Measurements from ENCODE around the gene NLRP9. TPM values are rescaled to one million over a fixed set of nuclear protein-coding genes. Genes with fewer than 3 reads are reported as not detected.
A peak's percentile ranks its signal among the peaks of the same experiment; 100 is the strongest.

Gene NLRP9
- total and polyA plus RNA-seq, 2 of the 8 experiments (the other 6 are each of a cell fraction or from before 2014, with no cell fraction given): not detected

DNA sequence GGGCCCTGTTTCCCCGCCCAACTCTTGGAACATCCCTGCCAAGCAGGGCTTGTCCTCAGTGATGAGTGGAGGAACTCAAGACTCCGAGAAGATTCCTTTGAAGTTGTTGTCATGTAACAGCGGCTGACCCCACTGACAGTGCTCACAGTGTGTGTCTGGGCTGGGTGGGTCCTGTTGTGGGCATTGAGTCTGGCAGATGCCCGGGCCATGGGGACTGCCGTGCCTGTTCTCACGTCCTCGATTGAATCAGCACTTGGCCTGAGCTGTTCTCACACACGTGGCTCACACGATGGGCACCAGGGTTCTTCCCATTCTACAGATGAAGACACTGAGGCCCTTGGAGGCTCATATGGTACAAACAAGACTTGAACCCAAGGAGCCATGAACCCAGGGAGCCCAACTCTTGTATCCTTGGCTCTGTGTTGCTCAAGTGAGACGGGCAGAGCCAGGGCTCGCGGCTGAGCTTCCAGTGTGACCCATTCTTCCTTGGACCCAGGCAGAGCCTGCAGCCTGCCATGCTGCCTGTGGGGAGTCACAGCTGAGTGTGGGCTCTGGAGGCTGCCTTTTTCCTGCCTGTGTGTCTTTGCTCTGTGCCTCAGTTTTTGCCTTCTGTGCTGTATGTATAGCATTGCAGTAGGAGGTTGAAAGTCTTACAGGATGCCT, 71.7 kb downstream of the NLRP9 start:
- H2BK120ac ChIP-seq (replicated peaks; ENCODE audit: low read depth, low read length): no peak overlapping the region
- no peak overlapping the region for H3K9ac ChIP-seq (replicated peaks in 1 of 4; ENCODE audit: extremely low read depth in 1 of 4, low read depth in 3 of 4, low read length in 3 of 4)
- H3K23ac ChIP-seq (ENCODE audit: insufficient read length): no peak overlapping the region
- H2BK20ac ChIP-seq (ENCODE audit: low read length): no peak overlapping the region
- FAIRE-seq (no peak), DNase-seq (ENCODE audit: low read depth in 1 of 2, low spot score in 2 of 2) (no peak)
- H3K4me3 ChIP-seq (ENCODE audit: extremely low read depth in 1 of 4, insufficient read depth in 2 of 4, low read depth in 3 of 4, low read length in 4 of 4): no peak overlapping the region
- CTCF ChIA-PET (ENCODE audit: partially characterized antibody): no interaction called here
- H3K36me3 ChIP-seq (ENCODE audit: control insufficient read depth in 2 of 4, insufficient read depth in 4 of 4, low read length in 3 of 4): peaks cover 54 to 77% (median 66%) of the 10 kb centered on the region in 4 experiments
- no peak overlapping the region for H3K56ac ChIP-seq (replicated peaks; ENCODE audit: insufficient read length, low read depth, low read length)
- H4K91ac ChIP-seq (replicated peaks; ENCODE audit: insufficient read length, low read length): no peak overlapping the region
- no peak overlapping the region for H3K4me2 ChIP-seq (ENCODE audit: insufficient read depth in 1 of 2, low read depth in 2 of 2, low read length in 2 of 2)
- H2BK5ac ChIP-seq (ENCODE audit: low read depth, low read length): no peak overlapping the region
- 95% methylated on average over 12 of the region's 12 CpGs; no CpG with 5 or more reads in 1 of the 2 experiments for WGBS, 2 experiments (ENCODE audit: extremely low coverage in 1 of 2, insufficient coverage in 1 of 2, insufficient read length in 1 of 2, insufficient replicate concordance in 2 of 2, low coverage in 1 of 2, low lambda C conversion rate in 2 of 2, missing lambda C conversion rate in 1 of 2)
- no peak overlapping the region for H3K27ac ChIP-seq (ENCODE audit: low read depth, low read length)
- POLR2A ChIA-PET (ENCODE audit: partially characterized antibody): interaction anchor here (0.7 to 7.1 kb wide), 5 partner anchors 8 to 27 kb away, joined by 3 to 75 read pairs (median 3); partner anchors contain the start of gene U2AF2
- H3K79me2 ChIP-seq (ENCODE audit: control insufficient read depth in 1 of 2, insufficient read depth in 2 of 2, low read length in 2 of 2): peaks cover 7 to 69% of the 10 kb centered on the region in 2 experiments; a peak in 3 of 4 replicates
- H3K27me3 ChIP-seq (replicated peaks in 1 of 4; ENCODE audit: control insufficient read depth in 3 of 4, extremely low read depth in 1 of 4, insufficient read depth in 3 of 4, low read length in 3 of 4): no peaks in the 10 kb centered on the region
- H2BK15ac ChIP-seq (ENCODE audit: low read length): no peak overlapping the region
- H2AK5ac ChIP-seq (ENCODE audit: low read depth, low read length): no peak overlapping the region
- TF ChIP-seq EZH2 (IDR thresholded peaks at IDR 0.05; ENCODE audit: low read depth, low read length, severe bottlenecking) (no peak), TCF12 (IDR thresholded peaks at IDR 0.05; ENCODE audit: low read depth, low read length) (no peak), SAP30 (IDR thresholded peaks at IDR 0.05; ENCODE audit: insufficient read depth, insufficient replicate concordance, low read length) (no peak), POLR2AphosphoS5 (IDR thresholded peaks at IDR 0.05; ENCODE audit: low read depth, low read length) (0 out of 2 replicates have a peak, but pooled peaks have one; percentile 5), SP2 (IDR thresholded peaks at IDR 0.05; ENCODE audit: low read length) (no peak), SP4 (IDR thresholded peaks at IDR 0.05; ENCODE audit: low read length) (no peak), TAF7 (optimal IDR thresholded peaks at IDR 0.05; ENCODE audit: borderline replicate concordance, low read depth, low read length) (no peak), CHD2 (IDR thresholded peaks at IDR 0.05; ENCODE audit: low read length) (no peak), POLR2A (IDR thresholded peaks at IDR 0.05; ENCODE audit: control extremely low read depth in 1 of 2, low read depth in 2 of 2, low read length in 2 of 2) (peak in 1 of 2 experiments; percentile 22; a peak in 1 of 3 replicates), TAF1 (IDR thresholded peaks at IDR 0.05; ENCODE audit: low read depth, low read length) (no peak)
- no peak overlapping the region for H2AFZ ChIP-seq (ENCODE audit: low read length)
- H3K14ac ChIP-seq (ENCODE audit: insufficient read length): no peak overlapping the region
- no peak overlapping the region for H4K5ac ChIP-seq (ENCODE audit: insufficient read length, low read depth, low read length)
- H4K8ac ChIP-seq (ENCODE audit: extremely low read depth, insufficient read depth, low read length): no peak overlapping the region
- H3K4me1 ChIP-seq (replicated peaks in 1 of 4; ENCODE audit: control insufficient read depth in 3 of 4, insufficient read depth in 4 of 4, low read length in 3 of 4): peaks cover 0 to 5% (median 2%) of the 10 kb centered on the region in 4 experiments; a peak in 5 of 7 replicates
- no peak overlapping the region for H3K18ac ChIP-seq (ENCODE audit: extremely low read depth, low read length)
- no peak overlapping the region for H2BK12ac ChIP-seq (ENCODE audit: low read depth, low read length)
- no peak overlapping the region for H3K4ac ChIP-seq (replicated peaks; ENCODE audit: insufficient read length, low read depth, low read length)
- peaks cover 43 to 56% of the 10 kb centered on the region in 2 experiments for H4K20me1 ChIP-seq (replicated peaks in 1 of 2; ENCODE audit: control insufficient read depth in 1 of 2, insufficient read depth in 2 of 2, low read length in 2 of 2)
- no peaks in the 10 kb centered on the region for H3K9me3 ChIP-seq (ENCODE audit: insufficient read depth in 2 of 2, low read depth in 1 of 2, low read length in 1 of 2)
- H3K79me1 ChIP-seq (ENCODE audit: low read depth, low read length): peaks cover 15% of the 10 kb centered on the region
- H3K23me2 ChIP-seq (ENCODE audit: low read depth, low read length): no peaks in the 10 kb centered on the region

All from H1 (cell line).